ENCODE data around the gene ACOXL.

The ACOXL gene

DNA sequence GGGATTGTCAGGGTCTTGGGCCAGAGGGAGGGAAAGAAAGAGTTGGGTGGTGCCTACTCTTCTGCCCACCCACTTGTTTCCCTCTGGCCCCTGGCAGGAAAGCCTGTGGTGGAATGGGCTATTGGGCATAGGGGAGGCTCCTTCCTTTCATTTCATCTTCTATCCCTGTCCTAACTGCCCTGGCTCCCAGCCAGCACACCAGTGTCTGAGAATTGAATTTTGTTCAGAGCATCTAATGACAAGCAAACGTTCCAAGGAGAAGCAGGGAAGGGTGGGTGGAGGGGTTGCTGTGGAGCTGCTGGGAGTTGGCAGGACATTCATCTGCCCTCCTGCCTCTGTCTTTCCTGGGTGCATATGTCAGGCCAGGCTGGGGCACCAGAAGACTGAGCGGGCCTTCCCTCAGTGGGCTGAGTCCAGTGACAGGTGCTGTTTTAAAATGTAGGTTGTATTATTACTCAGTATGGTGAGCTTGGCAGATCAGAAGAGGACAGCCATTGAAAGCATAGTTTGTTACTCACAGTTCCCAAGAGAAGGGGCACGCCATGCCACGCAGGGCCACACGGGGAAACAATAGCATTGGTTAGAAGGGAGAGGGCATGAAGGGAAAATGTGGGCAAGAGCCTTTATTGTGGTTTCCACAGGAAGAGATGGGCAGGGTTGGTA, 171.9 kb downstream of the ACOXL start:
- ChIA-PET POLR2A (ENCODE audit: low non-redundant PET) (no interaction called here), CTCF (interaction anchor here (0.6 to 0.7 kb wide), 2 partner anchors 19 to 50 kb away, joined by 3 read pairs; no protein-coding TSS in a partner anchor)
- TF ChIP-seq, protein P1, sequence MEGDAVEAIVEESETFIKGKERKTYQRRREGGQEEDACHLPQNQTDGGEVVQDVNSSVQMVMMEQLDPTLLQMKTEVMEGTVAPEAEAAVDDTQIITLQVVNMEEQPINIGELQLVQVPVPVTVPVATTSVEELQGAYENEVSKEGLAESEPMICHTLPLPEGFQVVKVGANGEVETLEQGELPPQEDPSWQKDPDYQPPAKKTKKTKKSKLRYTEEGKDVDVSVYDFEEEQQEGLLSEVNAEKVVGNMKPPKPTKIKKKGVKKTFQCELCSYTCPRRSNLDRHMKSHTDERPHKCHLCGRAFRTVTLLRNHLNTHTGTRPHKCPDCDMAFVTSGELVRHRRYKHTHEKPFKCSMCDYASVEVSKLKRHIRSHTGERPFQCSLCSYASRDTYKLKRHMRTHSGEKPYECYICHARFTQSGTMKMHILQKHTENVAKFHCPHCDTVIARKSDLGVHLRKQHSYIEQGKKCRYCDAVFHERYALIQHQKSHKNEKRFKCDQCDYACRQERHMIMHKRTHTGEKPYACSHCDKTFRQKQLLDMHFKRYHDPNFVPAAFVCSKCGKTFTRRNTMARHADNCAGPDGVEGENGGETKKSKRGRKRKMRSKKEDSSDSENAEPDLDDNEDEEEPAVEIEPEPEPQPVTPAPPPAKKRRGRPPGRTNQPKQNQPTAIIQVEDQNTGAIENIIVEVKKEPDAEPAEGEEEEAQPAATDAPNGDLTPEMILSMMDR (conservative IDR thresholded peaks at IDR 0.05; ENCODE audit: low read depth) = no peak
- H3K27ac ChIP-seq = no peak overlapping the region
- no peak for DNase-seq (ENCODE audit: low spot score)

DNA sequence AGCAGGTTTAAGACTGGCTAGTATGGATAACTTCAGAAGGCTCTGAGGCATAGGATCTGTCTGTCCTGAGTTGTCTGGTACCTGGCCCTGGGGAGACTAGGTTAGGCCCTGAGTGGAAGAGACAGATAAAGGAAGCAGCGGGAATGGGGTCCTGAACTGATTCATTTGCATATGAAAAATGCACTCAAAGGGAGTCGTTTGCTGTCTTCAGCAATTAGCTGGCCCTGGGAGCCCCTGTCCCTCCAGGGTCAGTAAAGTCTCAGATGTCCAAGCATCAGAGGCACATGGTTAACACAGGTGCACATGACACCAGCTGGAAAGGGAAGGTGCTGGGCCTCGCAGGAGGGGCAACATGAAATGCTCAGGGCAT, 172.4 kb downstream of the ACOXL start:
- POLR2A ChIA-PET (ENCODE audit: low non-redundant PET) = no interaction called here
- no peak overlapping the region for H3K27ac ChIP-seq
- TF ChIP-seq, protein P1 (conservative IDR thresholded peaks at IDR 0.05; ENCODE audit: low read depth) = no peak
- CTCF ChIA-PET = interaction anchor here (0.6 to 0.7 kb wide), 2 partner anchors 20 to 51 kb away, joined by 3 read pairs; no protein-coding TSS in a partner anchor
- no peak for DNase-seq (ENCODE audit: low spot score)

- CTCF ChIA-PET = no interaction called here
- TF ChIP-seq, protein P1 (conservative IDR thresholded peaks at IDR 0.05; ENCODE audit: low read depth) = no peak
- H3K27ac ChIP-seq = no peak overlapping the region
- POLR2A ChIA-PET (ENCODE audit: low non-redundant PET) = no interaction called here
- DNase-seq (ENCODE audit: low spot score) = no peak
Observed at GRCh38 chr2:110905217-110905616, 172.8 kb downstream of the ACOXL start.

DNA sequence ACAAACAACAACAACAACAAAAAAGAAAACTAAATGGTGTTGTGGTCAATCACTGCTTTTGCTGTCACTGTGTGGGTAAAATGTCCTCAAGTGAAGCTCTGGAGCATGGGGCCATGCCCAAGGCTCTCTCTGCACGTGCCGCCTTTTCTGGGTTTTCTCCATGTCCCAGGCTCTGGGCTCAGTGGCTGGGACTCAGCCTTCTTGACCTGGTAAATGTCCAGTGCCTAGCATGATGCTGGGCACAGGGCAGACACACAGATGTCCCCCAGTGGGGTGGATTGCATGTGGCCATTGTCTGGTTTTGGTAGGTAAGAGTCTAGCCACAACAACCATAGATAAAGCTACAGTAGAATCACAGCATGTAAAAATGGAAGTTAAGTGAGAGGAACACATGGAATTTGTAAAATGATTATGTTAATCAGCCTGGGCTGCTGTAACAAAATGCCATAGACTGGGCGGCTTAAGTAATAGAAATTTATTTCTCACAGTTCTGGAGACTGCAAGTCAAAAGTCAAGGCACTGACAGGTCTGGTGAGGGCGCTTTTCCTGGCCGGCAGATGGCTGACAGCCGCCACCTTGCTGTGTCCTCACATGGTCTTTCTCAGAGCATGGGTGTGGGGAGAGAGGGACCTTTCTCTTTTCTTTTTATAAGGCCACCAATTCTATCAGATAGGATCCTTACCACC, 174.4 kb downstream of the ACOXL start:
- no peak overlapping the region for H3K27ac ChIP-seq
- CTCF ChIA-PET = no interaction called here
- DNase-seq (ENCODE audit: low spot score) = no peak
- POLR2A ChIA-PET (ENCODE audit: low non-redundant PET) = no interaction called here
- TF ChIP-seq, protein P1 (conservative IDR thresholded peaks at IDR 0.05; ENCODE audit: low read depth) = no peak

- TF ChIP-seq, protein P1 (conservative IDR thresholded peaks at IDR 0.05; ENCODE audit: low read depth) = no peak
- no peak for DNase-seq (ENCODE audit: low spot score)
- ChIA-PET POLR2A (ENCODE audit: low non-redundant PET) (no interaction called here), CTCF (interaction anchor here (0.6 kb wide), 1 partner anchor 154 kb away, joined by 4 read pairs; no protein-coding TSS in a partner anchor)
- H3K27ac ChIP-seq = no peak overlapping the region
Observed at GRCh38 chr2:110909501-110909900, 177.1 kb downstream of the ACOXL start.

GRCh38 chr2:110910423-110910822, 178.1 kb downstream of the ACOXL start:
- no peak for DNase-seq (ENCODE audit: low spot score)
- ChIA-PET CTCF (no interaction called here), POLR2A (ENCODE audit: low non-redundant PET) (no interaction called here)
- no peak overlapping the region for H3K27ac ChIP-seq
- TF ChIP-seq, protein P1 (conservative IDR thresholded peaks at IDR 0.05; ENCODE audit: low read depth) = no peak

All from RWPE1 (cell line).